ENCODE measurements around the gene GUCY2D.

DNA sequence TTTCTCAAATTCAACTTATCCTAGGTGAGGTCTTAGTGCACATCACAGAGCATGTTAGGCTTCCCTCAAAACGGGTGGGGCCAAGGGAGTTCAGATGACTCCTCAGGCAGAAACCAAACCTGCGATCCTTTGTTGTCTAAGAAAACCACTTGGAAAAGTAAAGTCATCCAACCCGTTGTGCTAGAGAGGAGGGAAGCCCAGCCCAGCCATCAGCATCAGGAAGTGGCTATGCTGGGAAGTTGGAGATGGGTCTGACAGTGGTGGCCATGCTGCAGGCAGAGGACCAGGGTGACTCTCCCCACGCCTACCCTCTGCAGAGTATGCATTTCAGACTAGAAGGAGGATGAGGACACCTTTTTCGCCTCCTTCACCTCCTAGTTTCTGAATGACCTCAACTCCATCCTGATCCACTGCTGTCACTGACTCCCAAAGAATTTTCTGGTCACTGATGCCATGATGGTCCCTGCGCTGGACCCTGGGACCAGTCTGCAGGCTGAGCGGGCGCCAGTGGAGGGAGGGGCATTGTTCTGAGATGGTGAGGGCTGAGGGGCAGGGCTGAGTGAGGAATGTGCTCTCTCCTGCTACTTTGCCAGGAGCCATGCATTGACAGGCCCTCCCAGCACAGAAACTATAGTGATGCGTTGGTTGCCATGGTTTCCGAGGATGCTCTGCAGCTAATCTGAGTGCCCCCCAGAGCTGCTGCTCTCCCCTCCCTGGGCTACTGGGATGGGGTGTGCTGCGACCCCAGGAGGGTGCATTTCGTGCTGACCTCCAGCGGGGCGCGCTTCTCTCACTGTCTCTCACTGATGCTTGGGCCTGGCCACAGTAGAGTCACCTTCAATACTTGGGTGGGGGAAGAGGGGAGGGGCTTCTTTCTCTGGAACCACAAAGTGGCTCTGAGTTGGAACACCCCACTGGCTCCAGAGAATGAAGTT is 64.7 kb downstream of the GUCY2D start:
- TF ChIP-seq, protein P1, sequence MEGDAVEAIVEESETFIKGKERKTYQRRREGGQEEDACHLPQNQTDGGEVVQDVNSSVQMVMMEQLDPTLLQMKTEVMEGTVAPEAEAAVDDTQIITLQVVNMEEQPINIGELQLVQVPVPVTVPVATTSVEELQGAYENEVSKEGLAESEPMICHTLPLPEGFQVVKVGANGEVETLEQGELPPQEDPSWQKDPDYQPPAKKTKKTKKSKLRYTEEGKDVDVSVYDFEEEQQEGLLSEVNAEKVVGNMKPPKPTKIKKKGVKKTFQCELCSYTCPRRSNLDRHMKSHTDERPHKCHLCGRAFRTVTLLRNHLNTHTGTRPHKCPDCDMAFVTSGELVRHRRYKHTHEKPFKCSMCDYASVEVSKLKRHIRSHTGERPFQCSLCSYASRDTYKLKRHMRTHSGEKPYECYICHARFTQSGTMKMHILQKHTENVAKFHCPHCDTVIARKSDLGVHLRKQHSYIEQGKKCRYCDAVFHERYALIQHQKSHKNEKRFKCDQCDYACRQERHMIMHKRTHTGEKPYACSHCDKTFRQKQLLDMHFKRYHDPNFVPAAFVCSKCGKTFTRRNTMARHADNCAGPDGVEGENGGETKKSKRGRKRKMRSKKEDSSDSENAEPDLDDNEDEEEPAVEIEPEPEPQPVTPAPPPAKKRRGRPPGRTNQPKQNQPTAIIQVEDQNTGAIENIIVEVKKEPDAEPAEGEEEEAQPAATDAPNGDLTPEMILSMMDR (IDR thresholded peaks at IDR 0.05) = no peak
- TF ChIP-seq POLR2AphosphoS5 (IDR thresholded peaks at IDR 0.05) = no peak
- no peak for TF ChIP-seq POLR2A (IDR thresholded peaks at IDR 0.05)
